Astrocyte (in vitro differentiated cells and primary cell): ENCODE measurements around the gene ACOT11.

Source experiments
- EZH2 ChIP-seq: IDR thresholded peaks from 2 replicates; pipeline ENCODE4 v1.6.1; 2012; ENCODE audit warnings: mild to moderate bottlenecking, low read length, inconsistent platforms; ENCODE audit not compliant: insufficient read depth
- TF ChIP-seq, protein P1 (sequence below): IDR thresholded peaks from 2 replicates; pipeline ENCODE4 v1.5.1; 2011; ENCODE audit warnings: low read depth, mild to moderate bottlenecking, inconsistent platforms, low read length, moderate library complexity; ENCODE audit not compliant: insufficient read depth

DNA sequence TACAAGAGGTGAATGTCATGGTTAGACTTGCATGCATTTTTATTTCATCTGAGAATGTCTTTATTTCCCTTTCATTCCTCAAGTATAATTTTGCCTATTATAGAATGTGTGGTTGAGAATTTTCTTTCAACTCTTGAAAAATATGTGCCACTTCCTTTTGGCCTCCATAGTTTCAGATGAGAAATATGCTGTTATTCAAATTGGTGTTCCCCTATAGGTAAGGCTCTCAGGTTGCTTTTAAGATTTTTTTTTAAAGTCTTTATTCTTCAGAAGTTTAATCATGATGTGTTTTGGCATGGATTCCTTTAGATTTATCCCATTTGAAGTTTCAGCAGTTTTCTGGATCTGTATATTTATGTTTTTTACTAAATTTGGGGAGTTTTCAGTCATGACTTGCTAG lies 95.7 kb downstream of the ACOT11 start:
- TF ChIP-seq, protein P1, sequence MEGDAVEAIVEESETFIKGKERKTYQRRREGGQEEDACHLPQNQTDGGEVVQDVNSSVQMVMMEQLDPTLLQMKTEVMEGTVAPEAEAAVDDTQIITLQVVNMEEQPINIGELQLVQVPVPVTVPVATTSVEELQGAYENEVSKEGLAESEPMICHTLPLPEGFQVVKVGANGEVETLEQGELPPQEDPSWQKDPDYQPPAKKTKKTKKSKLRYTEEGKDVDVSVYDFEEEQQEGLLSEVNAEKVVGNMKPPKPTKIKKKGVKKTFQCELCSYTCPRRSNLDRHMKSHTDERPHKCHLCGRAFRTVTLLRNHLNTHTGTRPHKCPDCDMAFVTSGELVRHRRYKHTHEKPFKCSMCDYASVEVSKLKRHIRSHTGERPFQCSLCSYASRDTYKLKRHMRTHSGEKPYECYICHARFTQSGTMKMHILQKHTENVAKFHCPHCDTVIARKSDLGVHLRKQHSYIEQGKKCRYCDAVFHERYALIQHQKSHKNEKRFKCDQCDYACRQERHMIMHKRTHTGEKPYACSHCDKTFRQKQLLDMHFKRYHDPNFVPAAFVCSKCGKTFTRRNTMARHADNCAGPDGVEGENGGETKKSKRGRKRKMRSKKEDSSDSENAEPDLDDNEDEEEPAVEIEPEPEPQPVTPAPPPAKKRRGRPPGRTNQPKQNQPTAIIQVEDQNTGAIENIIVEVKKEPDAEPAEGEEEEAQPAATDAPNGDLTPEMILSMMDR = no peak
- no peak for TF ChIP-seq EZH2
